ENCODE measurements around the gene TMEM215. TPM values are rescaled to one million over a fixed set of nuclear protein-coding genes. Genes with fewer than 3 reads are reported as not detected.

TMEM215 gene
- total RNA-seq, result not detected

GRCh38 chr9:32783168-32783891 is at the start of gene TMEM215:
Gene TMEM215 (plus strand): TSS chr9:32783540. CDS start chr9:32784184, 644 bp downstream.
- no peak within 1 kb of the TSS for H3K4me3 ChIP-seq (replicated peaks in 1 of 3)
- H3K9me3 ChIP-seq, result no peaks in the 10 kb centered on the region
- H3K27ac ChIP-seq, result no peak within 1 kb of the TSS
- no peaks in the 10 kb centered on the region for H3K27me3 ChIP-seq
- intact Hi-C loops (cut with DNase I), result no loop called here
- TF ChIP-seq POLR2A (IDR thresholded peaks at IDR 0.05) (no peak), CTCF (IDR thresholded peaks at IDR 0.05) (no peak)
- peaks cover 0 to 13% of the 10 kb centered on the region in 2 donors for H3K4me1 ChIP-seq
- no peaks in the 10 kb centered on the region for H3K36me3 ChIP-seq
- peak; percentile 13 to 14 for DNase-seq
- 1 to 4% methylated on average over 8 to 12 of the region's 59 CpGs for WGBS, 2 donors

- Histone ChIP-seq H3K4me3 (replicated peaks in 1 of 3) (no peak overlapping the region), H3K4me1 (no peaks in the 10 kb centered on the region), H3K9me3 (no peaks in the 10 kb centered on the region), H3K27me3 (no peaks in the 10 kb centered on the region), H3K27ac (no peak overlapping the region), H3K36me3 (no peaks in the 10 kb centered on the region)
- no peak for DNase-seq
- intact Hi-C loops (cut with DNase I), result no loop called here
- no peak for TF ChIP-seq POLR2A (IDR thresholded peaks at IDR 0.05)
- no peak for TF ChIP-seq CTCF (IDR thresholded peaks at IDR 0.05)
- 50 to 53% methylated on average over 3 of the region's 3 CpGs for WGBS, 2 donors
Observed at GRCh38 chr9:32735476-32735875, 47.9 kb upstream of the TMEM215 start.

GRCh38 chr9:32737378-32737777 is 46.0 kb upstream of the TMEM215 start:
- Histone ChIP-seq H3K27me3 (no peaks in the 10 kb centered on the region), H3K4me3 (replicated peaks in 1 of 3) (no peak overlapping the region), H3K9me3 (no peaks in the 10 kb centered on the region), H3K27ac (no peak overlapping the region), H3K4me1 (no peaks in the 10 kb centered on the region), H3K36me3 (no peaks in the 10 kb centered on the region)
- DNase-seq, result no peak
- intact Hi-C loops (cut with DNase I), result no loop called here
- WGBS, 2 donors, result 73 to 78% methylated on average over 1 of the region's 1 CpG
- TF ChIP-seq CTCF (IDR thresholded peaks at IDR 0.05) (no peak), POLR2A (IDR thresholded peaks at IDR 0.05) (no peak)

GRCh38 chr9:32738501-32739172 is 44.7 kb upstream of the TMEM215 start:
- whole genome bisulfite sequencing, 2 donors, result 91 to 94% methylated on average over 4 of the region's 4 CpGs
- Histone ChIP-seq H3K9me3 (no peaks in the 10 kb centered on the region), H3K27me3 (no peaks in the 10 kb centered on the region), H3K4me1 (no peaks in the 10 kb centered on the region), H3K4me3 (replicated peaks in 1 of 3) (no peak overlapping the region), H3K27ac (no peak overlapping the region), H3K36me3 (no peaks in the 10 kb centered on the region)
- intact Hi-C loops (cut with DNase I), result no loop called here
- TF ChIP-seq POLR2A (IDR thresholded peaks at IDR 0.05), result no peak
- no peak for DNase-seq

GRCh38 chr9:32741706-32742105 is 41.6 kb upstream of the TMEM215 start:
- 28% methylated on average over 4 of the region's 4 CpGs for WGBS, 2 donors
- no peak overlapping the region for H3K27ac ChIP-seq

More at GRCh38 chr9:32741706-32742105, 41.6 kb upstream of the TMEM215 start:
- peak; percentile 28 to 47 for DNase-seq
- Histone ChIP-seq H3K27me3 (no peaks in the 10 kb centered on the region), H3K4me3 (replicated peaks in 1 of 3) (no peak overlapping the region), H3K9me3 (no peaks in the 10 kb centered on the region), H3K4me1 (no peaks in the 10 kb centered on the region), H3K36me3 (no peaks in the 10 kb centered on the region)
- TF ChIP-seq CTCF (IDR thresholded peaks at IDR 0.05) (no peak), POLR2A (IDR thresholded peaks at IDR 0.05) (no peak)
- intact Hi-C loops (cut with DNase I), result no loop called here
